HG02798 (cell line): Measurements from ENCODE around the gene ANKRD42.

Experiments
- ATAC-seq: cut with Tn5 transposase; IDR thresholded peaks from one replicate; pipeline ENCODE4 v1.9.1; 2021; ENCODE audit warnings: mild to moderate bottlenecking; ENCODE audit not compliant: unreplicated experiment, poor library complexity

ANKRD42 gene

GRCh38 chr11:83193315-83194280, at the start of gene ANKRD42:
Gene ANKRD42 (plus strand): TSS chr11:83193712. CDS start chr11:83194671, 959 bp downstream.
- peak; percentile 95 for ATAC-seq

- ATAC-seq, result no peak
Measured at GRCh38 chr11:83147895-83148294, 45.6 kb upstream of the ANKRD42 start.

GRCh38 chr11:83150450-83150849, 43.1 kb upstream of the ANKRD42 start:
- no peak for ATAC-seq

- no peak for ATAC-seq
Measured at GRCh38 chr11:83151274-83151977, 42.1 kb upstream of the ANKRD42 start.

- no peak for ATAC-seq
Measured at GRCh38 chr11:83152264-83152663, 41.2 kb upstream of the ANKRD42 start.

- ATAC-seq, result no peak
Measured at GRCh38 chr11:83153764-83154163, 39.7 kb upstream of the ANKRD42 start.

GRCh38 chr11:83156144-83156995, 37.1 kb upstream of the ANKRD42 start:
- ATAC-seq, result peak; percentile 96

GRCh38 chr11:83156996-83157593, 36.4 kb upstream of the ANKRD42 start, which contains the start of gene PCF11:
Gene PCF11 (plus strand): TSS chr11:83157131. CDS start chr11:83157440, 309 bp downstream.
- peak; percentile 4 for ATAC-seq

- ATAC-seq, result no peak
Measured at GRCh38 chr11:83157594-83158356, 35.7 kb upstream of the ANKRD42 start.

- ATAC-seq, result no peak
Measured at GRCh38 chr11:83158357-83158786, 35.1 kb upstream of the ANKRD42 start.

GRCh38 chr11:83158965-83159901, 34.3 kb upstream of the ANKRD42 start:
- no peak for ATAC-seq

GRCh38 chr11:83159902-83160865, 33.3 kb upstream of the ANKRD42 start:
- ATAC-seq, result no peak

- no peak for ATAC-seq
Measured at GRCh38 chr11:83161610-83162199, 31.8 kb upstream of the ANKRD42 start.

- peak; percentile 66 for ATAC-seq
Measured at GRCh38 chr11:83162377-83162776, 31.1 kb upstream of the ANKRD42 start.

- no peak for ATAC-seq
Measured at GRCh38 chr11:83166193-83166866, 27.2 kb upstream of the ANKRD42 start.

- no peak for ATAC-seq
Measured at GRCh38 chr11:83168756-83169155, 24.8 kb upstream of the ANKRD42 start.
